SK-N-SH (cell line): Measurements from ENCODE around the gene PTPRJ.

Experiments used
- CTCF ChIP-seq: fragments of 200-600 bp; sonication (generic); IDR thresholded peaks from 2 replicates; pipeline ENCODE4 v1.6.1; 2017; ENCODE audit warnings: antibody characterized with exemption, mild to moderate bottlenecking, moderate library complexity
- RCOR1 ChIP-seq: fragments of 150-350 bp; IDR thresholded peaks from 2 replicates; pipeline ENCODE4 v1.6.1; 2017; ENCODE audit warnings: antibody characterized with exemption, low read length

- TF ChIP-seq CTCF, result no peak
- TF ChIP-seq RCOR1, result no peak
Observed at GRCh38 chr11:48091426-48092102, 111.2 kb downstream of the PTPRJ start.
